SK-N-DZ (cell line): Measurements from ENCODE around the gene ZP2.
"Not testable (repeated sequence)": the region's sequence is repeated elsewhere in the genome, so short reads cannot be mapped to it uniquely, and the experiment has no call there.

ENCODE experiments used
- DNase-seq: peaks from one replicate; pipeline ENCODE4 v3.0.0-alpha.2; 2015; ENCODE audit warnings: low spot score

Gene ZP2

DNA sequence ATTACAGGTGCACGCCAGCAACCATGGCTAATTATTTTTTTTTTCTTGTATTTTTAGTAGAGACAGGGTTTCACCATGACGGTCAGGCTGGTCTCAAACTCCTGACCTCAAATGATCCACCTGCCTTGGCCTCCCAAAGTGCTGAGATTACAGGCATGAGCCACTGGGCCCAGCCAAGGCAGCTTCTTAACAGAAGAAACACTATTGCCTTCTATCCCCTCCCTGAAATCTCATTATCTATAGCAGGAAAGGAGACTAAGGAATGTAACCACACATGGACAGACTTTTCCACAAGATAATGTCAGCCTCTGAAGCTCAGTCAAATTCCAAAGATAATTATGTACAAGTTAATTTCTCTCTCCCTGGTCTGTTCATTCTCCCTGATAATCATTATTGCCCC lies 5.7 kb upstream of the ZP2 start:
- no peak for DNase-seq

DNA sequence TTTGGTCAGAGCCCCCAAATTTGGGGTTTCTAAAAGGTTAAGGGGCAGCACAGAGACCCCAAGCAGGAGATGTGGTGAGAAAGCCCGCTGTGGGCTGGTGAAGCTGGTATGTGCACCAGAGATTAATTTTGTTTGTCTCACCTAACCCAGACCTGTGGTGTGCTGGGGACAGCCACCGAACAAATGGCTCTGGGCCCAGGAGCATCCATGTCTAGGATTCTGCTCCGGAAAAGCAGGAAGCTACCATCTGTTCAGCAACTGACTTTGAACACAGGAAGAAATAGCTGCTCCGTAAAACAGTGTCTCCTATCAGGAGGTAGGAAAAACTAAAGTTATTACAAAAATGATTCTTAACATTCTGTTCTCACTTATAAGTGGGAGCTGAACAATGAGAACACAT lies 2.7 kb upstream of the ZP2 start:
- DNase-seq, result no peak

- no peak for DNase-seq
Observed at GRCh38 chr16:21208446-21209230, 2.7 kb downstream of the ZP2 start.

DNA sequence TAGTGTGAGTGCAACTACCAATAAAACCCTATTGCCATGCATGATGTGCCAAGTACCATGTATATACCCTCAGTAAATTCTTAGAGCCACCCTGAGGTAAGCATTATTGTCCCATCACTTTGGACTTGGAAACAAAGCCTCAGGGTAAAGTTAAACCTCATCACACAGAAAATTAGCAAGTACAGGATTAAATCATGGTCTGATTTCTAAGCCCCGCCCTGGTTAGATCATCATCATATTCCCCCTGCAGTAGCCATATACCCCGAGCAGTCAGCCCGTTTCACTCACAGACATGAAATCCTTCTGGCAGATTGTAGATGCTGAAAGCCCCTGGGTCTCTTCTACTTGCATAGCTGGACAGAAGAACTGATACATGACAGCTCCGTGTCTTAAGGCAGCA lies 4.8 kb downstream of the ZP2 start:
- DNase-seq, result no peak

DNA sequence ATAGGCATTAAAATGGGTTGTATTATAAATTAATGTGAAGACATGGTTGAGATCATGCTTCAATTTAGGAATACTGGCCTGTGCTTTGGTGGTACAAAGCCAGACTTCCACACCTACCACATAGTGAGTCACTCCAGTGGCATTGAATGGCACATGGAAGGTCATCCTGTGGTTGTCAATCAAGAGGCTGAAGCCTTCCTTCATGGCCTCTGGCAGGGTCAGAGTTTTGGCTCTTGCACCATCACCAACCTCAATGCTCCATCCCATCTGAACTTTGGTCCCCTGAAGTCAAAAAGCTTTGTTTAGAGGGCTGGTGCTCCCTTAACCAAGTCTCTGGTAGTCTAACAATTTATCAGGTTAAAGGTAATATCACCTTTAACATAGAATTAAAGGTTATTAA lies 6.1 kb downstream of the ZP2 start:
- DNase-seq, result no peak

GRCh38 chr16:21203155-21203797 lies 8.1 kb downstream of the ZP2 start:
- peak; percentile 69 for DNase-seq

GRCh38 chr16:21199607-21200218 lies 11.7 kb downstream of the ZP2 start:
- DNase-seq, result peak; percentile 91

DNA sequence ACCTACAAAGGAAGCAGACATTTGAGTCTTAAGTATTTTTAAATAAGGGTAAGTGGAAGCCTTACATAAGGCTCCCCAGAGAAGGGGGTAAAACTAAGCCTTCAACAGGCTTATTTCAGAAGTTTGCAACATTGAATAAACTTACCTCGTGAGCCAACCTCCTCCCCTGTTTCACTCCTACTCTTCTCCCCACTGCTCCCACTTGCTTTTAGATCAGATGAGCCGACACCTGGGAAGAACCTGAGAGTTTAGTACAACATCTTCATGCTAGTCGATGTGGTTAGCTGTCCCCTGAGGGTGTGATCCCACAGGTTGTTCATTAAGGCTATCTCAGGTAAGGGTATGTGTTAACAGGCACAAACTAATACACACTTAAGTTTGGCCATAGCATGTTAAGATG lies 13.8 kb downstream of the ZP2 start:
- DNase-seq, result no peak

- DNase-seq, result no peak
Observed at GRCh38 chr16:21197112-21197511, 14.3 kb downstream of the ZP2 start.

DNA sequence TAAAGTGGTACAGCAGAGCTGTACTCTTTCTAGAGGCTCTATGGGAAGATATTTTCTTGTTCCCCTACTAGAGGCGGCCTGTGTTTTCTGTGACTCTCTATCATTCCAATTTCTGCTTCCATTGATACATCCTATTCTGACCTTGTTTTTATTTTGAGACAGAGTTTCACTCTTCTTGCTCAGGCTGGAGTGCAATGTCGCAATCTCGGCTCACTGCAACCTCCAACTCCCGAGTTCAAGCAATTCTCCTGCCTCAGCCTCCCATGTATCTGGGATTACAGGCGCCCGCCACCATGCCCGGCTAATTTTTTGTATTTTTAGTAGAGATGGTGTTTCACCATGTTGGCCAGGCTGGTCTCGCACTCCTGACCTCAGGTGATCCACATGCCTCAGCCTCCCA lies 16.0 kb downstream of the ZP2 start:
- DNase-seq, result not testable (repeated sequence)

GRCh38 chr16:21194771-21195301 lies 16.5 kb downstream of the ZP2 start:
- no peak for DNase-seq

- DNase-seq, result no peak
Observed at GRCh38 chr16:21192991-21193390, 18.4 kb downstream of the ZP2 start.

GRCh38 chr16:21190599-21190998 lies 20.8 kb downstream of the ZP2 start:
- DNase-seq, result peak; percentile 16

DNA sequence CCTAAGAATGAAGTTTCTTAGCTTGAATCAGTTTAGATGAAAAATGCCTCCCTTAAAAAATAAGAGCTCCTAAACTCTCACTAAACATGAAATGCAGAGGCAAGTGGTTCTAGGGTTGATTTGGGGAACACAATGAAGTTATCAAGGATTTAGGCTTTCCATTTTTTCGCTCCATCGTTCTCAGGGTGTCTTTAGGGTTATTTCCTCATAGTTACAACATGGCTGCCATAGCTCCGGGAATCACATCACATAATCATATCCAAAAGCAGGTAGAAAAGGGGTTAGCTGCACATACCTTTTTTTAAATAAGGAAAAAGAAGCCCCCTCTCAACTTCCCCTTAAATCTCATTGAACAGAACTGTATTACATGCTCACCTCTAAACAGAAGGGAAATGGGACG lies 21.4 kb downstream of the ZP2 start:
- DNase-seq, result no peak

GRCh38 chr16:21189311-21189710 lies 22.1 kb downstream of the ZP2 start:
- no peak for DNase-seq

DNA sequence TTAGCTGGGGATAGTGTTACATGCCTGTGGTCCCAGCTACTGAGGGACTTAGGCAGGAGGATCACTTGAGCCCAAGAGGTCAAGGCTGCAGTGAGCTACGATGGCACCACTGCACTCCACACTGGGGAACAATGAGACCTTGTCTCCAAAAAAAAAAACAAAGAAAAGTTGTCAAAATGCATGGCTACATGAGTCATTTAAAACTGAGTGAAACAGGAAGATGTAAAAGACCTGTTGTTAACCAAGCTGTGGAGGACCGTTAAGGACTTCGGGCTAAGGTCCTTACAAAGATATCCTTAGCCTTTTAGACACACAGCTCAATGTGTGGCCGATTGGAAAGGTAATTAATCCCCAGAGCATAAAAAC lies 25.1 kb downstream of the ZP2 start:
- DNase-seq, result no peak

DNA sequence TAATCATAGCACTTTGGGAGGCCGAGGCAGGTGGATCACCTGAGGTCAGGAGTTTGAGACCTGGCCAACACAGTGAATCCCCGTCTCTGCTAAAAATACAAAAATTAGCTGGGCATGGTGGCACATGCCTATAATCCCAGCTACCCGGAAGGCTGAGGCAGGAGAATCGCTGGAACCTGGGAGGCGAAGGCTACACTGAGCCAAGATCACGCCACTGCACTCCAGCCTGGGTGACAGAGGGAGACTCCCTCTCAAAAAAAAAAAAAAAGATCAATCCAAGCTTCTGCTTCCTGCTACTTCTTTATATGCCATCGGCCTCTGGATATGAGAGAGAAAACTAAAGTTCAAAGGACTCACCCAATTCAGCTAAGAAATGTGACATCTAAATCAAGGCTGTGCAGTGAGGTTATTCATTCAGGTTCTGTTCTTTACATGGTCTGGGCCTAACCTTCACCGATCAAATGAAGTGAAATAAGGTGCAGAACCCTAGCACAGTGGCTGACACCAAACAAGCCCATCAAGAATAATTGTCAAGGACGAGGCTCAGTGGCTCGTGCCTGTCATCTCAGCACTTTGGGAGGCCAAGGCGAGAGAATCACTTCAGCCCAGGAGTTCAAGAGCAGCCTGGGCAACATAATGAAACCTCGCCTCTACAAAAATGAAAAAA lies 25.6 kb downstream of the ZP2 start:
- DNase-seq, result no peak

GRCh38 chr16:21184834-21185233 lies 26.5 kb downstream of the ZP2 start:
- no peak for DNase-seq

GRCh38 chr16:21183995-21184394 lies 27.4 kb downstream of the ZP2 start:
- DNase-seq, result no peak

DNA sequence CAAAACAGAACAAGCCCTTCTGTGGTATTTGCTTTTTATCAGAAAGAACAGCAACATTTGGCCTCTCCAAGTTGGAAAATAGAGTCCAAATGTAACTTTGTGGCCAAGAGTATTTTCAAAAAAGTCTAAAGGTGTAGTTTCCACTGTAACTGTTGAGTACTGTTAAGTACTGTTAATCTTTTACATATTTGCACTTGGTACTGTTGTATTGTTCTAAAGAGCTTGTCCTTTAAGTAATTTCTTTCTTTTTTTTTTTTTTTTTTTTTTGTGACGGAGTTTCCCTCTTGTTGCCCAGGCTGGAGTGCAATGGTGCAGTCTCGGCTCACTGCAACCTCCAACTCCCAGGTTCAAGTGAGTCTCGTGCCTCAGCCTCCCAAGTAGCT lies 31.4 kb downstream of the ZP2 start:
- DNase-seq, result no peak

DNA sequence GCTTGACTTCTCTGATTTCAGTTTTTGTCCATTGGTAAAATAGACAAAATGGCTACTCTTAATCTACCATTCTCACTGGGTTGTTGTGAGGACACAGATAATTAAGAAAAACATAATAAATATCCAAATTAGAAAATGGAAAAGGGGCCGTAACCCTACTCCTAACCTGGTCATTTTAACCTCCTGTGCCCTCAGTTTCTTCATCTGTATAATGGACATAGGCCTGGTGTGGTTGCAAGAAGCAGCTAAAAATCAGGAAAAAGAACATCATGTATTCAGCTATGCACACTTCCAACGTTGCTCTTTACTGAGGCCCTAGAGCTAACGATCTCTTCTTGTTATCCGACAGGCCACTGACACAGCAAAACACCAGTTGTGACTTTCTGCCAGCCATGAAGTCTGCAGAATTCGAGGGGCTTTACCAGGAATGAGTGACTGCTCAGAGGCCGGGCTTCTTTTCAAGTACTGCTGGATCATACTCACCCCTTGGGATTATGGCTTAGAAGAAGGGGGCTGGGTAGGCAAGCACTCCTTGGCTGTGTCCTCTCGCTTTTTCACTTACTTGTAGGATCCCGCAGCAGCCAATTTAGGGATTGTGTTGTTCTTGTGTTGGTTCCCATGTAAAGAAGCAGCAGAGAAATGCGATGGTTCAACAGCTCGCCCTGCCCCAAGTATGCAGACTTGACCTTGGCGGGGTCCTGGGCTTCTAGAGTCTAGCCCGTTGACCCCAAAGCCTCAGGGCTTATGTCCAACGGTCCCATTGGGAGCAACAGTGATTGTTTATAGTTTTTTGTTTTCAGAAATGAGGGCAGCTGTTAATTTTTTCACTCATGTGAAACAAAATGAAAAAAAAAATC lies 32.0 kb downstream of the ZP2 start:
- DNase-seq, result no peak
